Activated T-cell treated with anti-CD3 and anti-CD28 coated beads, Interleukin-2, amount 50 U/mL, for 72 hours (primary cell): ENCODE data around the gene ZNF335. TPM values are rescaled to one million over a fixed set of nuclear protein-coding genes. Genes with fewer than 3 reads are reported as not detected.

Experiments used
- ATAC-seq, 2 donors: fragments of 150-1000 bp; cut with Tn5 transposase; replicated peaks in 1 of 2; 2 replicates each; pipeline ENCODE4 v1.10.0; 2021; ENCODE audit warnings: moderate library complexity in 2 of 2, mild to moderate bottlenecking in 1 of 2
- DNase-seq, 2 donors: peaks; one replicate each; pipeline ENCODE4 v3.0.0; 2021 to 2022; ENCODE audit warnings: mixed read lengths in 1 of 2
- H3K27ac Mint-ChIP-seq: one replicate; pipeline ENCODE4 v1.8.0; 2022; ENCODE audit warnings: mild to moderate bottlenecking, moderate library complexity, mixed read lengths
- H3K27me3 Mint-ChIP-seq: one replicate; pipeline ENCODE4 v1.8.0; 2022; ENCODE audit warnings: low read depth, mixed read lengths
- H3K36me3 Mint-ChIP-seq, 2 donors: one replicate each; pipeline ENCODE4 v1.8.0; 2022; ENCODE audit warnings: mixed read lengths in 2 of 2, mild to moderate bottlenecking in 1 of 2; ENCODE audit not compliant: insufficient read depth in 2 of 2
- H3K4me1 Mint-ChIP-seq: one replicate; pipeline ENCODE4 v1.8.0; 2022; ENCODE audit warnings: low read depth, mixed read lengths
- H3K4me3 Mint-ChIP-seq, 2 donors: one replicate each; pipeline ENCODE4 v1.8.0; 2022; ENCODE audit warnings: mild to moderate bottlenecking in 2 of 2, mixed read lengths in 2 of 2, moderate library complexity in 2 of 2
- H3K9me3 Mint-ChIP-seq, 2 donors: one replicate each; pipeline ENCODE4 v1.8.0; 2022; ENCODE audit warnings: mixed read lengths in 2 of 2
- total RNA-seq, 2 donors: library from RNA; stranded (reverse); gene quantifications; one replicate each; pipeline ENCODE4 v1.2.3, GENCODE V29; 2022

ZNF335 gene
- total RNA-seq, 2 donors from 2014 or later = 28.4 to 29.8 TPM

- no peaks in the 10 kb centered on the region for H3K27me3 Mint-ChIP-seq
- ATAC-seq (no peak), DNase-seq (no peak)
- no peaks in the 10 kb centered on the region for H3K9me3 Mint-ChIP-seq
- no peak overlapping the region for H3K4me3 Mint-ChIP-seq
- peaks cover 7 to 15% of the 10 kb centered on the region in 2 donors for H3K36me3 Mint-ChIP-seq
- peaks cover 15% of the 10 kb centered on the region for H3K4me1 Mint-ChIP-seq
- H3K27ac Mint-ChIP-seq = peak overlapping the region; percentile 29
Observed at GRCh38 chr20:45948742-45949541, 23.1 kb downstream of the ZNF335 start.

- no peak for DNase-seq
- Mint-ChIP-seq H3K36me3 (peaks cover 8 to 16% of the 10 kb centered on the region in 2 donors), H3K9me3 (no peaks in the 10 kb centered on the region), H3K4me3 (no peak overlapping the region), H3K4me1 (peaks cover 21% of the 10 kb centered on the region), H3K27ac (no peak overlapping the region), H3K27me3 (no peaks in the 10 kb centered on the region)
- no peak for ATAC-seq
Observed at GRCh38 chr20:45948261-45948733, 23.7 kb downstream of the ZNF335 start.

DNA sequence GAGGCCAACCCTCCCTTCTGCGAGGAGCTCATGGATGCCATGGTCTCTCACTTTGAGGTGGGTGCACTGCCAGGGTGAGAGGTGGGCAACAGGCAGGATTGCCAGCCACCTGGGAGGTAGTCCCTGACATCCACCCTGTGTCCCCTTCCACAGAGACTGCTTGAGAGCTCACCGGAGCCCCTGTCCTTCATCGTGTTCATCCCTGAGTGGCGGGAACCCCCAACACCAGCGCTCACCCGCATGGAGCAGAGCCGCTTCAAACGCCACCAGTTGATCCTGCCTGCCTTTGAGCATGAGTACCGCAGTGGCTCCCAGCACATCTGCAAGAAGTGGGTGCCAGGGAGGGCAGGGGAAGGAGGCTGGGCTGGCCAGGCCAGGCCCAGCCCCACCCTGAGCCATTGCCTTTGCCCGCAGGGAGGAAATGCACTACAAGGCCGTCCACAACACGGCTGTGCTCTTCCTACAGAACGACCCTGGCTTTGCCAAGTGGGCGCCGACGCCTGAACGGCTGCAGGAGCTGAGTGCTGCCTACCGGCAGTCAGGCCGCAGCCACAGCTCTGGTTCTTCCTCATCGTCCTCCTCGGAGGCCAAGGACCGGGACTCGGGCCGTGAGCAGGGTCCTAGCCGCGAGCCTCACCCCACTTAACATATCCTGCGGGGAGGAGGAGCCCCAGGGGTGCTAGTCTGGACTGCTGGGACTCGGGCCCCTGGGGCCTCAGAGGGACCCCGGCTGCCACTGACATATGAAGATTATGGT, 24.7 kb downstream of the ZNF335 start:
- no peaks in the 10 kb centered on the region for H3K27me3 Mint-ChIP-seq
- H3K27ac Mint-ChIP-seq = no peak overlapping the region
- ATAC-seq (no peak), DNase-seq (no peak)
- H3K4me1 Mint-ChIP-seq = peaks cover 22% of the 10 kb centered on the region
- H3K9me3 Mint-ChIP-seq = no peaks in the 10 kb centered on the region
- peaks cover 8 to 20% of the 10 kb centered on the region in 2 donors for H3K36me3 Mint-ChIP-seq
- H3K4me3 Mint-ChIP-seq = no peak overlapping the region

DNA sequence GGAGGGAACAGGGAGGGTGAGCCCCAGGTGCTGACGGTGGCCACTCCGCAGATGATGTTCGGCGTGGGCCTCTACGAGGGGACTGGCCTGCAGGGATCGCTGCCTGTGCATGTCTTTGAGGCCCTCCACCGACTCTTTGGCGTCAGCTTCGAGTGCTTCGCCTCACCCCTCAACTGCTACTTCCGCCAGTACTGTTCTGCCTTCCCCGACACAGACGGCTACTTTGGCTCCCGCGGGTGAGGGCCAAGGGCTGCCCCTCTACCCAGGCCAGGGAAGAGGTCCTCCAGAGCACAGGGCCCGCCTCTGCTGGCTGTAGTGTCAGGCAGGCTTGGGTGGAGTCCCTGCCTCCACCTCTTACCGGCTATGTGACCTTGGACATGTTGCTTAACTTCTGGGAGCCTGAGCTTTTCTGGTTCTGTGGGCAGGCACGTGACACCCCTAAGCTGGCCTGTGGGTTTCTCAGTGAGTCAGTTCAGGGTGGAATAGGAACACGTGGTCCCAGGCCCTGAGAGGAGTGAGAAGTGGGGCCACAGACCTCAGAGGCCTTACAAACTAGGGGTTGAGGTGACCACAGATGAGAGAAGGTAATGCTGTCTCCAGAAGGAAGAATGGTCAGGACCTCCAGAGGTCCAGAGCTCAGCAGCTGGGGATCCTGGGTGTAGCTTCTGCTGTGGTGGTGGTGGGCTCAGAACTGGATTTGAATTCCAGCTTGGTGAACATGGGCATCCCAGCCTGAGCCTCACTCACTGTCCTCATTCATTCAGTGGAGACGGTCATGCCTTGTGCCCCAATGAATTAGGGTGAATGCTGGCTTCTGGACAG, 25.6 kb downstream of the ZNF335 start:
- ATAC-seq (peak; percentile 33 to 53), DNase-seq (peak in 1 of 2 donors; percentile 34)
- no peaks in the 10 kb centered on the region for H3K27me3 Mint-ChIP-seq
- H3K27ac Mint-ChIP-seq = peak overlapping the region; percentile 78
- no peak overlapping the region for H3K4me3 Mint-ChIP-seq
- H3K4me1 Mint-ChIP-seq = peaks cover 22% of the 10 kb centered on the region
- peaks cover 8 to 17% of the 10 kb centered on the region in 2 donors for H3K36me3 Mint-ChIP-seq
- no peaks in the 10 kb centered on the region for H3K9me3 Mint-ChIP-seq

DNA sequence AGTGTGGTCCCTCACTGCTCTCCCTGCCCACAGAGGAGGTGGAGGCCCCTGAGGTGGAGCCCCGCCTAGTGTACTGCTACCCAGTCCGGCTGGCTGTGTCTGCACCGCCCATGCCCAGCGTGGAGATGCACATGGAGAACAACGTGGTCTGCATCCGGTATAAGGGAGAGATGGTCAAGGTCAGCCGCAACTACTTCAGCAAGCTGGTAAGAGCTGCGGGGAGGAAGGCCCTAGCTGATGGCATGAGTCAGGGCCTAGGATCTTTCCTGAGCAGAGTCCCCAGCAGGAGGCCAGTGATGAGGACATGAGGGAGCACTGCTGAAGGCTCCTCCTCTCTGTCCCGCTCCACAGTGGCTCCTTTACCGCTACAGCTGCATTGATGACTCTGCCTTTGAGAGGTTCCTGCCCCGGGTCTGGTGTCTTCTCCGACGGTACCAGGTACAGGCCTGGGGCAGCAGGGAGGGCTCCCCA, 26.3 kb downstream of the ZNF335 start:
- Mint-ChIP-seq H3K4me1 (peaks cover 22% of the 10 kb centered on the region), H3K27ac (no peak overlapping the region), H3K9me3 (no peaks in the 10 kb centered on the region), H3K4me3 (no peak overlapping the region), H3K27me3 (no peaks in the 10 kb centered on the region), H3K36me3 (peaks cover 8 to 17% of the 10 kb centered on the region in 2 donors)
- no peak for DNase-seq
- no peak for ATAC-seq

GRCh38 chr20:45944965-45945677, 26.9 kb downstream of the ZNF335 start:
- Mint-ChIP-seq H3K36me3 (peaks cover 8 to 17% of the 10 kb centered on the region in 2 donors), H3K27me3 (no peaks in the 10 kb centered on the region), H3K4me1 (peaks cover 22% of the 10 kb centered on the region), H3K9me3 (no peaks in the 10 kb centered on the region), H3K27ac (peak overlapping the region; percentile 67), H3K4me3 (no peak overlapping the region)
- no peak for DNase-seq
- ATAC-seq = no peak

GRCh38 chr20:45944151-45944964, 27.6 kb downstream of the ZNF335 start:
- DNase-seq (peak in 1 of 2 donors; percentile 25), ATAC-seq (peak; percentile 64 to 76)
- Mint-ChIP-seq H3K4me1 (peaks cover 22% of the 10 kb centered on the region), H3K9me3 (no peaks in the 10 kb centered on the region), H3K4me3 (peak overlapping the region in 1 of 2 donors; percentile 18), H3K27me3 (no peaks in the 10 kb centered on the region), H3K36me3 (peaks cover 12 to 19% of the 10 kb centered on the region in 2 donors), H3K27ac (peak overlapping the region; percentile 6)

GRCh38 chr20:45943613-45944012, 28.4 kb downstream of the ZNF335 start:
- Mint-ChIP-seq H3K4me3 (no peak overlapping the region), H3K4me1 (peaks cover 23% of the 10 kb centered on the region), H3K27ac (peak overlapping the region; percentile 6), H3K36me3 (peaks cover 12 to 22% of the 10 kb centered on the region in 2 donors), H3K9me3 (no peaks in the 10 kb centered on the region), H3K27me3 (no peaks in the 10 kb centered on the region)
- DNase-seq (no peak), ATAC-seq (no peak)

DNA sequence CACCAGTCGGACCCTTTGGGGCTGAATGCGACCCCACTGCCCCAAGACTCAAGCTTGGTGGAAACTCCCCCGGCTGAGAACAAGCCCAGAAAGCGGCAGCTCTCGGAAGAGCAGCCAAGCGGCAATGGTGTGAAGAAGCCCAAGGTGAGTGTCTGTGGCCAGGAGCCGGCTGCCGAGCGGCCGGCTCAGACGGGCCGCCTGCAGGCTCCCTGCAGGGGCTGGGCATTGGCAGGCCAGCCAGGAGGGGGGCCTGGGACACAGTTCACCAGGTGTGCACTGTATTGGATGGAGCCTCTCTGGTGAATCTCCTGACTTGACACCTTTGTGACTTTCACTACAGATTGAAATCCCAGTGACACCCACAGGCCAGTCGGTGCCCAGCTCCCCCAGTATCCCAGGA, 31.5 kb downstream of the ZNF335 start:
- Mint-ChIP-seq H3K9me3 (no peaks in the 10 kb centered on the region), H3K4me3 (no peak overlapping the region), H3K27ac (no peak overlapping the region), H3K36me3 (peaks cover 11 to 29% of the 10 kb centered on the region in 2 donors), H3K4me1 (peaks cover 41% of the 10 kb centered on the region), H3K27me3 (no peaks in the 10 kb centered on the region)
- ATAC-seq = no peak
- DNase-seq = no peak

GRCh38 chr20:45940053-45940452, 31.9 kb downstream of the ZNF335 start:
- no peak for ATAC-seq
- no peaks in the 10 kb centered on the region for H3K27me3 Mint-ChIP-seq

DNA sequence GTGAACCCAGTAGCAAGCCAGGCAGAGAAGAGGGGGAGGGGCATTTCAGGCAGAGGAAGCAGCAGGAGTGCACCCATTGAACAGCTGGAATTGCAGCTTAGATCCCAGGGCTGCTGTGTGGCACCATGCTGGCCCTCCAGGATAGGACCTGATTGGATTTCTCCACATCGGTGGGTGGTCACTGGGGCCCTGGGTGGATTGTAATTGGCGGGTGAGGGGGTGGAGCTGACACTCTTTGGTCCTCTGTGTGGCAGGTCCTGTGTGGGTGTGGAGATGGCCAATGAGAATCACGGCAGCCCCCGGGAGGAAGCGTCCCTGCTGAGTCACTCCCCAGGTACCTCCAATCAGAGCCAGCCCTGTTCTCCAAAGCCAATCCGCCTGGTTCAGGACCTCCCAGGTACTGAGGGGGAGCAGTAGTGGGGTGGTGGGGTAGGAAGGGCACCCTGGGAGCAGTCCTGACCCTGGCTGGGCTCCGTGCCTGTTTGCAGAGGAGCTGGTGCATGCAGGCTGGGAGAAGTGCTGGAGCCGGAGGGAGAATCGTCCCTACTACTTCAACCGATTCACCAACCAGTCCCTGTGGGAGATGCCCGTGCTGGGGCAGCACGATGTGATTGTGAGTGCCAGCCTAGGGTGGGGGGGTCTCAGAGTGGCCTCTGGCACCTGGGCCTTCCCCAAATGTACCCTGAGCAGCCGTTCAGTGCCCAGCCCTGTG, 33.1 kb downstream of the ZNF335 start:
- peaks cover 6 to 21% of the 10 kb centered on the region in 2 donors for H3K36me3 Mint-ChIP-seq

More at GRCh38 chr20:45940053-45940452, 31.9 kb downstream of the ZNF335 start:
- Mint-ChIP-seq H3K36me3 (peaks cover 11 to 29% of the 10 kb centered on the region in 2 donors), H3K4me3 (no peak overlapping the region), H3K4me1 (peaks cover 45% of the 10 kb centered on the region), H3K9me3 (no peaks in the 10 kb centered on the region), H3K27ac (no peak overlapping the region)
- DNase-seq = no peak

More for the DNA sequence above, 33.1 kb downstream of the ZNF335 start:
- no peak overlapping the region for H3K4me3 Mint-ChIP-seq
- H3K27ac Mint-ChIP-seq = peak overlapping the region; percentile 86
- H3K4me1 Mint-ChIP-seq = peaks cover 33% of the 10 kb centered on the region
- H3K27me3 Mint-ChIP-seq = no peaks in the 10 kb centered on the region
- H3K9me3 Mint-ChIP-seq = no peaks in the 10 kb centered on the region
- ATAC-seq = no peak
- no peak for DNase-seq
